ENCODE results near the gene SELENOO.

SELENOO gene

GRCh38 chr22:50232481-50233151 lies 31.8 kb downstream of the SELENOO start:
- Histone ChIP-seq H3K9me3 (ENCODE audit: control insufficient read depth, low read length) (no peaks in the 10 kb centered on the region), H3K79me2 (peaks cover 13% of the 10 kb centered on the region), H3K9ac (no peak overlapping the region), H3K4me2 (ENCODE audit: low read length) (no peak overlapping the region), H3K36me3 (ENCODE audit: control insufficient read depth, insufficient read depth, low read length) (no peaks in the 10 kb centered on the region), H3K4me3 (ENCODE audit: low read depth, low read length) (no peak overlapping the region), H3K4me1 (no peaks in the 10 kb centered on the region), H3K27me3 (ENCODE audit: control insufficient read depth, insufficient read depth, low read length) (no peaks in the 10 kb centered on the region), H2AFZ (no peak overlapping the region), H3K27ac (no peak overlapping the region)
- TF ChIP-seq, protein P1, sequence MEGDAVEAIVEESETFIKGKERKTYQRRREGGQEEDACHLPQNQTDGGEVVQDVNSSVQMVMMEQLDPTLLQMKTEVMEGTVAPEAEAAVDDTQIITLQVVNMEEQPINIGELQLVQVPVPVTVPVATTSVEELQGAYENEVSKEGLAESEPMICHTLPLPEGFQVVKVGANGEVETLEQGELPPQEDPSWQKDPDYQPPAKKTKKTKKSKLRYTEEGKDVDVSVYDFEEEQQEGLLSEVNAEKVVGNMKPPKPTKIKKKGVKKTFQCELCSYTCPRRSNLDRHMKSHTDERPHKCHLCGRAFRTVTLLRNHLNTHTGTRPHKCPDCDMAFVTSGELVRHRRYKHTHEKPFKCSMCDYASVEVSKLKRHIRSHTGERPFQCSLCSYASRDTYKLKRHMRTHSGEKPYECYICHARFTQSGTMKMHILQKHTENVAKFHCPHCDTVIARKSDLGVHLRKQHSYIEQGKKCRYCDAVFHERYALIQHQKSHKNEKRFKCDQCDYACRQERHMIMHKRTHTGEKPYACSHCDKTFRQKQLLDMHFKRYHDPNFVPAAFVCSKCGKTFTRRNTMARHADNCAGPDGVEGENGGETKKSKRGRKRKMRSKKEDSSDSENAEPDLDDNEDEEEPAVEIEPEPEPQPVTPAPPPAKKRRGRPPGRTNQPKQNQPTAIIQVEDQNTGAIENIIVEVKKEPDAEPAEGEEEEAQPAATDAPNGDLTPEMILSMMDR (IDR thresholded peaks at IDR 0.05), result no peak

- Histone ChIP-seq H3K9ac (no peak overlapping the region), H2AFZ (no peak overlapping the region), H3K79me2 (peaks cover 13% of the 10 kb centered on the region), H3K4me1 (no peaks in the 10 kb centered on the region), H3K9me3 (ENCODE audit: control insufficient read depth, low read length) (no peaks in the 10 kb centered on the region), H3K27me3 (ENCODE audit: control insufficient read depth, insufficient read depth, low read length) (no peaks in the 10 kb centered on the region), H3K4me2 (ENCODE audit: low read length) (no peak overlapping the region), H3K4me3 (ENCODE audit: low read depth, low read length) (no peak overlapping the region), H3K27ac (no peak overlapping the region), H3K36me3 (ENCODE audit: control insufficient read depth, insufficient read depth, low read length) (no peaks in the 10 kb centered on the region)
- TF ChIP-seq, protein P1 (IDR thresholded peaks at IDR 0.05), result no peak
Observed at GRCh38 chr22:50233223-50233622, 32.4 kb downstream of the SELENOO start.

DNA sequence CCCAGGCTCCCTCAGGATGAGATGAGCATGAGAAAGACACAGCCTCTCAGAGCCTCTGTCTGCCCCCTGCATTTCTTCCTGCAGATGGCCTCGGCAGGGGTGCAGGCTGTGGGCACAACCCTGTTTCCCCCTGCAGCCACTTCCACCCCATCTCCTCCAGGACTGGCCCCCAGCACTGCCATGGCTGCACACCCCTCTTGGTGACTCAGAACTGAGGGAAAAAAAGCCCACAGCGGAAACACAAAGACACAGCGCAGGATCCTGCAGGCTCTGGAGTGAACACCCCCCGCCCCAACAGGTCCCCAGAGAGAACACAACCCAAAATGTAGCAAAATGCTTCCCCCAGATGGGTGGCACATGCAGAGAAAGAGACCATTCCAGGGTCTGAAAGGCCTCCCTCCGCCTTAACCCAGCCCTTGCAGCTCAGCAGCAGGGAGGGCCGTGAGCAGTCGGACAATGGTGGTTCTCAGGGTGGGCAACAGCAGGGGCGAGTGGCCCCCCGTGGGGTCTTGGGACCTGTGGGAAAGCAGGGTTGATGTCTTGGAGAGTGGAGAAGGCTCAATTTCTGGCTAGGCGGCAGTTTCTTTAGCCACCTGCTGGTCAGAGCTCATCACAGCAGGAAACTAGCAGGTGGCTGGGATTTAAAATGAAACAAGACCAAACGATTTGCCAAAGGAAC lies 36.1 kb downstream of the SELENOO start:
- Histone ChIP-seq H3K9ac (no peak overlapping the region), H3K36me3 (ENCODE audit: control insufficient read depth, insufficient read depth, low read length) (no peaks in the 10 kb centered on the region), H3K4me1 (no peaks in the 10 kb centered on the region)

DNA sequence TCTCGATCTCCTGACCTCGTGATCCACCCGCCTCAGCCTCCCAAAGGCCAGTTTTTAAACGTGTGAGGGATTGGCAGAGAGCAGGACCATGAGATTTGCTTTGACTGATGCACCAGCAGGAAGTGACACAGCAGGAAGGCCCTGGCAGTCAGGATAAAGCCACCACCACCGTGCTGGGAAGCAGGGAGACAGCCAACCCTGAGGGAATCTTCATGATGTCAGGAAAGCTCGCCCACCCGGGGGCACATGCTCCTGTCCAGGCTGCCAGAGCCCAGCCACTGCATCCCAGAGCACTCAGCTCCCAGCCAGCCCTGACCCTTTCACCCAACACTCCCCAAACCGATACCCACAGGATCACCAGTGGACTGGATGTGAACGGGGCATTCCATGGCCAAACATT lies 37.9 kb downstream of the SELENOO start:
- Histone ChIP-seq H3K27me3 (ENCODE audit: control insufficient read depth, insufficient read depth, low read length) (no peaks in the 10 kb centered on the region), H3K79me2 (peaks cover 31% of the 10 kb centered on the region), H3K9me3 (ENCODE audit: control insufficient read depth, low read length) (no peaks in the 10 kb centered on the region), H3K36me3 (ENCODE audit: control insufficient read depth, insufficient read depth, low read length) (no peaks in the 10 kb centered on the region), H3K4me3 (ENCODE audit: low read depth, low read length) (no peak overlapping the region), H3K9ac (no peak overlapping the region), H3K27ac (no peak overlapping the region), H2AFZ (no peak overlapping the region), H3K4me1 (peaks cover 1% of the 10 kb centered on the region), H3K4me2 (ENCODE audit: low read length) (no peak overlapping the region)
- TF ChIP-seq, protein P1 (IDR thresholded peaks at IDR 0.05), result no peak

More for the DNA sequence above, 36.1 kb downstream of the SELENOO start:
- H3K4me2 ChIP-seq (ENCODE audit: low read length), result no peak overlapping the region
- H2AFZ ChIP-seq, result no peak overlapping the region
- no peaks in the 10 kb centered on the region for H3K9me3 ChIP-seq (ENCODE audit: control insufficient read depth, low read length)
- no peak overlapping the region for H3K4me3 ChIP-seq (ENCODE audit: low read depth, low read length)
- H3K27me3 ChIP-seq (ENCODE audit: control insufficient read depth, insufficient read depth, low read length), result no peaks in the 10 kb centered on the region
- H3K79me2 ChIP-seq, result peaks cover 22% of the 10 kb centered on the region
- TF ChIP-seq, protein P1 (IDR thresholded peaks at IDR 0.05), result no peak
- no peak overlapping the region for H3K27ac ChIP-seq

Data from parathyroid adenoma (tissue), 2 donors.